H9 (cell line): ENCODE measurements around the gene PRDM5. TPM values are rescaled to one million over a fixed set of nuclear protein-coding genes. Genes with fewer than 3 reads are reported as not detected.

ENCODE experiments used
- DNase-seq: peaks from one replicate; pipeline ENCODE4 v3.0.0-alpha.2; 2017
- H2AFZ ChIP-seq: one replicate; pipeline ENCODE4 v1.6.1; 2013; ENCODE audit warnings: mild to moderate bottlenecking, low read length, control low read depth, moderate library complexity
- H2AK5ac ChIP-seq: 2 replicates; pipeline ENCODE4 v1.6.1; 2013; ENCODE audit warnings: low read length, control low read depth, mixed read lengths; ENCODE audit not compliant: insufficient read length
- H2BK120ac ChIP-seq: one replicate; pipeline ENCODE4 v1.6.1; 2013; ENCODE audit warnings: low read depth, mild to moderate bottlenecking, low read length, control low read depth, inconsistent platforms; ENCODE audit not compliant: poor library complexity, severe bottlenecking
- H2BK12ac ChIP-seq: 2 replicates; pipeline ENCODE4 v1.6.1; 2013; ENCODE audit warnings: low read length, control low read depth, mixed read lengths, low read depth; ENCODE audit not compliant: insufficient read length
- H2BK15ac ChIP-seq: 2 replicates; pipeline ENCODE4 v1.6.1; 2013; ENCODE audit warnings: low read depth, low read length, control low read depth
- H2BK20ac ChIP-seq: one replicate; pipeline ENCODE4 v1.6.1; 2013; ENCODE audit warnings: low read depth, mild to moderate bottlenecking, low read length, control low read depth, inconsistent platforms; ENCODE audit not compliant: poor library complexity, severe bottlenecking
- H2BK5ac ChIP-seq: 2 replicates; pipeline ENCODE4 v1.6.1; 2013; ENCODE audit warnings: low read length, control low read depth, mixed read lengths; ENCODE audit not compliant: insufficient read length
- H3K14ac ChIP-seq: 2 replicates; pipeline ENCODE4 v1.6.1; 2013; ENCODE audit warnings: low read length, control low read depth; ENCODE audit not compliant: insufficient read depth
- H3K18ac ChIP-seq: 2 replicates; pipeline ENCODE4 v1.6.1; 2013; ENCODE audit warnings: low read depth, mild to moderate bottlenecking, mixed read lengths, low read length, control low read depth; ENCODE audit not compliant: insufficient read length
- H3K23ac ChIP-seq: 2 replicates; pipeline ENCODE4 v1.6.1; 2013; ENCODE audit warnings: low read length, control low read depth, mixed read lengths, low read depth; ENCODE audit not compliant: insufficient read length
- H3K23me2 ChIP-seq: 2 replicates; pipeline ENCODE4 v1.6.1; 2013; ENCODE audit warnings: low read depth, mild to moderate bottlenecking, mixed read lengths, low read length, control low read depth; ENCODE audit not compliant: insufficient read length, poor library complexity, severe bottlenecking
- H3K27ac ChIP-seq: 2 replicates; pipeline ENCODE4 v1.5.1; 2013; ENCODE audit warnings: low read length, control low read depth, mixed read lengths, low read depth; ENCODE audit not compliant: insufficient read length
- H3K27me3 ChIP-seq: 2 replicates; pipeline ENCODE4 v1.6.1; 2013; ENCODE audit warnings: low read length, control low read depth, inconsistent platforms; ENCODE audit not compliant: insufficient read depth
- H3K4ac ChIP-seq: 2 replicates; pipeline ENCODE4 v1.6.1; 2013; ENCODE audit warnings: low read depth, mild to moderate bottlenecking, control low read depth, inconsistent platforms, low read length, moderate library complexity
- H3K4me1 ChIP-seq: 2 replicates; pipeline ENCODE4 v1.6.1; 2013; ENCODE audit warnings: low read length, control low read depth, inconsistent platforms; ENCODE audit not compliant: insufficient read depth
- H3K4me2 ChIP-seq: 2 replicates; pipeline ENCODE4 v1.6.1; 2013; ENCODE audit warnings: low read length, control low read depth, mixed read lengths; ENCODE audit not compliant: insufficient read length, insufficient read depth
- H3K56ac ChIP-seq: 2 replicates; pipeline ENCODE4 v1.6.1; 2013; ENCODE audit warnings: low read depth, mild to moderate bottlenecking, mixed read lengths, low read length, control low read depth; ENCODE audit not compliant: insufficient read length
- H3K79me1 ChIP-seq: 2 replicates; pipeline ENCODE4 v1.6.1; 2013; ENCODE audit warnings: low read depth, mild to moderate bottlenecking, moderate library complexity, low read length, control low read depth, inconsistent platforms; ENCODE audit not compliant: insufficient read depth, poor library complexity, severe bottlenecking
- H3K79me2 ChIP-seq: 2 replicates; pipeline ENCODE4 v1.6.1; 2013; ENCODE audit warnings: low read length, control low read depth, inconsistent platforms; ENCODE audit not compliant: insufficient read depth
- H3K9ac ChIP-seq: 2 replicates; pipeline ENCODE4 v1.6.1; 2013; ENCODE audit warnings: low read length, control low read depth, mixed read lengths; ENCODE audit not compliant: insufficient read length; ENCODE audit errors: extremely low read depth
- H3K9me3 ChIP-seq: one replicate; pipeline ENCODE4 v1.6.1; 2013; ENCODE audit warnings: low read depth, low read length, inconsistent platforms; ENCODE audit not compliant: control insufficient read depth
- H3T11ph ChIP-seq: one replicate; pipeline ENCODE4 v1.6.1; 2013; ENCODE audit warnings: mild to moderate bottlenecking, low read length, control low read depth, inconsistent platforms
- H4K20me1 ChIP-seq: one replicate; pipeline ENCODE4 v1.6.1; 2013; ENCODE audit not compliant: control insufficient read depth, insufficient read length, insufficient read depth
- H4K5ac ChIP-seq: 2 replicates; pipeline ENCODE4 v1.6.1; 2013; ENCODE audit warnings: low read depth, mild to moderate bottlenecking, mixed read lengths, low read length, control low read depth; ENCODE audit not compliant: insufficient read length
- H4K8ac ChIP-seq: replicated peaks from 2 replicates; pipeline ENCODE4 v1.6.1; 2013; ENCODE audit warnings: low read length, control low read depth, mixed read lengths, low read depth; ENCODE audit not compliant: insufficient read length
- H4K91ac ChIP-seq: 2 replicates; pipeline ENCODE4 v1.6.1; 2013; ENCODE audit warnings: low read depth, mild to moderate bottlenecking, moderate library complexity, mixed read lengths, low read length, control low read depth; ENCODE audit not compliant: insufficient read length
- H3K27ac Mint-ChIP-seq, 3 experiments: 2 replicates in 2 of 3; 3 replicates in 1 of 3; pipeline ENCODE4 v1.8.0; 2020 to 2021; ENCODE audit warnings: mixed read lengths in 3 of 3, mild to moderate bottlenecking in 1 of 3, moderate library complexity in 1 of 3
- H3K27me3 Mint-ChIP-seq: 2 replicates; pipeline ENCODE4 v1.8.0; 2021; ENCODE audit warnings: low read depth, mild to moderate bottlenecking, moderate library complexity, mixed read lengths
- H3K36me3 Mint-ChIP-seq, 3 experiments: 2 replicates in 2 of 3; 3 replicates in 1 of 3; pipeline ENCODE4 v1.8.0; 2020 to 2021; ENCODE audit warnings: low read depth in 3 of 3, mixed read lengths in 3 of 3; ENCODE audit not compliant: insufficient read depth in 1 of 3
- H3K4me1 Mint-ChIP-seq, 2 experiments: 2 replicates each; pipeline ENCODE4 v1.8.0; 2020; ENCODE audit warnings: mixed read lengths in 2 of 2
- H3K4me3 Mint-ChIP-seq, 2 experiments: 2 replicates in 1 of 2; 3 replicates in 1 of 2; pipeline ENCODE4 v1.8.0; 2020 to 2021; ENCODE audit warnings: mild to moderate bottlenecking in 2 of 2, mixed read lengths in 2 of 2, moderate library complexity in 1 of 2
- H3K9me3 Mint-ChIP-seq, 2 experiments: 2 replicates in 1 of 2; 3 replicates in 1 of 2; pipeline ENCODE4 v1.8.0; 2020; ENCODE audit warnings: mild to moderate bottlenecking in 2 of 2, mixed read lengths in 2 of 2, moderate library complexity in 1 of 2
- WGBS: extraction: QIAGEN DNeasy Blood & Tissue Kit; methylation state at CpG from one replicate; pipeline ENCODE4 v1.1.7; 2013; ENCODE audit warnings: missing lambda C conversion rate, low lambda C conversion rate, mixed read lengths; ENCODE audit not compliant: insufficient read length; ENCODE audit errors: extremely low coverage; 5-methylcytosine and 5-hydroxymethylcytosine counted together
- total RNA-seq: library from RNA; stranded (reverse); gene quantifications from 2 replicates; pipeline ENCODE4 v1.2.1, GENCODE V29; 2021
- TF ChIP-seq, protein P1 (sequence below): fragments of 200-600 bp; sonication (generic); conservative IDR thresholded peaks from 3 replicates; pipeline ENCODE4 v1.8.0; 2021; ENCODE audit warnings: antibody characterized with exemption, mild to moderate bottlenecking

PRDM5 gene
- total RNA-seq, 1 experiment from 2014 or later, result 21.7 TPM

DNA sequence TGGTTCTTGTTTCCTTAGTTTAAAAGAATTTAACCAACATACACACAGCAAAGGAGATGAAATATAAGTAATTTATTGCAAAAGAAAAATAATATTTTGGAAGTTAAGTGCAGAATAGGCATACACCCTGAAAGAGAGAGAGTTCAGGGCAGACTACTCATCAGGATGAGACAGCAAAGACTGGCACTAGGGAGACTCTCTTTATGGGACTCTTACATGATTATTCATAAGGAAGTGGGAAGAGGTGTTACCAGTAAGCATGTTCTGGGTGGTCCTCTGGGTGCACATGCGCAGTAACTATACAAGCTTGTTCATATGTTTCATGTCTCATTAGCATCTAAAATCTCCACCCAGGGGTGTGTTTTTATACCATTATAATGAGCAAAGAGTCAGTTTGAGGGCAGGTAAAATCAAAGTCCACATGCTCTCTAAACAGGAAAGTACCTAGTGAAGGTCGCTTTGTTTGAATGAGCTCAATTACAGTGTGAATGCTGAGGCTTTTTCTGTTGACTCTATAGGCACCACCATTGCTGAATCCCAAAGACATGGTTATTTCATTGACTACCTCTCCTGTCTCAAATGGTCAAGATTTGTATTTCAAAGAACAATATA is 38.2 kb upstream of the PRDM5 start:
- H2AFZ ChIP-seq, result no peak overlapping the region
- no peak overlapping the region for H3T11ph ChIP-seq
- no peak overlapping the region for H3K18ac ChIP-seq
- H3K79me1 ChIP-seq, result no peaks in the 10 kb centered on the region
- no peak overlapping the region for H4K91ac ChIP-seq
- H3K4me2 ChIP-seq, result no peak overlapping the region
- no peaks in the 10 kb centered on the region for H3K4me1 ChIP-seq
- no peak overlapping the region for H3K4ac ChIP-seq
- Mint-ChIP-seq H3K9me3 (no peaks in the 10 kb centered on the region), H3K36me3 (peaks cover 0 to under 1% (median 0%) of the 10 kb centered on the region in 3 experiments; a peak in 1 of 7 replicates), H3K4me1 (peaks cover 10 to 19% of the 10 kb centered on the region in 2 experiments), H3K27me3 (no peaks in the 10 kb centered on the region; the same call in 1 of the 2 replicates), H3K27ac (no peak overlapping the region), H3K4me3 (no peak overlapping the region)
- TF ChIP-seq, protein P1, sequence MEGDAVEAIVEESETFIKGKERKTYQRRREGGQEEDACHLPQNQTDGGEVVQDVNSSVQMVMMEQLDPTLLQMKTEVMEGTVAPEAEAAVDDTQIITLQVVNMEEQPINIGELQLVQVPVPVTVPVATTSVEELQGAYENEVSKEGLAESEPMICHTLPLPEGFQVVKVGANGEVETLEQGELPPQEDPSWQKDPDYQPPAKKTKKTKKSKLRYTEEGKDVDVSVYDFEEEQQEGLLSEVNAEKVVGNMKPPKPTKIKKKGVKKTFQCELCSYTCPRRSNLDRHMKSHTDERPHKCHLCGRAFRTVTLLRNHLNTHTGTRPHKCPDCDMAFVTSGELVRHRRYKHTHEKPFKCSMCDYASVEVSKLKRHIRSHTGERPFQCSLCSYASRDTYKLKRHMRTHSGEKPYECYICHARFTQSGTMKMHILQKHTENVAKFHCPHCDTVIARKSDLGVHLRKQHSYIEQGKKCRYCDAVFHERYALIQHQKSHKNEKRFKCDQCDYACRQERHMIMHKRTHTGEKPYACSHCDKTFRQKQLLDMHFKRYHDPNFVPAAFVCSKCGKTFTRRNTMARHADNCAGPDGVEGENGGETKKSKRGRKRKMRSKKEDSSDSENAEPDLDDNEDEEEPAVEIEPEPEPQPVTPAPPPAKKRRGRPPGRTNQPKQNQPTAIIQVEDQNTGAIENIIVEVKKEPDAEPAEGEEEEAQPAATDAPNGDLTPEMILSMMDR, result no peak
- no peak overlapping the region for H2BK15ac ChIP-seq
- H3K9ac ChIP-seq, result no peak overlapping the region
- no peaks in the 10 kb centered on the region for H3K27me3 ChIP-seq
- H3K14ac ChIP-seq, result no peak overlapping the region
- H2BK120ac ChIP-seq, result no peak overlapping the region
- H4K8ac ChIP-seq, result no peak overlapping the region
- no peak overlapping the region for H2BK5ac ChIP-seq
- no CpG with 5 or more reads among the region's 2 CpGs for whole genome bisulfite sequencing
- no peak overlapping the region for H3K56ac ChIP-seq
- no peak overlapping the region for H3K23ac ChIP-seq
- H3K27ac ChIP-seq, result no peak overlapping the region
- H4K20me1 ChIP-seq, result no peaks in the 10 kb centered on the region
- H3K9me3 ChIP-seq, result no peaks in the 10 kb centered on the region
- DNase-seq, result no peak
- H2BK12ac ChIP-seq, result no peak overlapping the region
- H3K79me2 ChIP-seq, result no peaks in the 10 kb centered on the region
- H2BK20ac ChIP-seq, result no peak overlapping the region
- H4K5ac ChIP-seq, result no peak overlapping the region
- H3K23me2 ChIP-seq, result no peaks in the 10 kb centered on the region
- no peak overlapping the region for H2AK5ac ChIP-seq
